Embryonic facial prominence (tissue), 1 donor: ENCODE data around the gene STX18.

ENCODE experiments used
- DNase-seq: peaks from one replicate; pipeline ENCODE4 v3.0.0-alpha.2; 2016; ENCODE audit errors: extremely low spot score

The STX18 gene

DNA sequence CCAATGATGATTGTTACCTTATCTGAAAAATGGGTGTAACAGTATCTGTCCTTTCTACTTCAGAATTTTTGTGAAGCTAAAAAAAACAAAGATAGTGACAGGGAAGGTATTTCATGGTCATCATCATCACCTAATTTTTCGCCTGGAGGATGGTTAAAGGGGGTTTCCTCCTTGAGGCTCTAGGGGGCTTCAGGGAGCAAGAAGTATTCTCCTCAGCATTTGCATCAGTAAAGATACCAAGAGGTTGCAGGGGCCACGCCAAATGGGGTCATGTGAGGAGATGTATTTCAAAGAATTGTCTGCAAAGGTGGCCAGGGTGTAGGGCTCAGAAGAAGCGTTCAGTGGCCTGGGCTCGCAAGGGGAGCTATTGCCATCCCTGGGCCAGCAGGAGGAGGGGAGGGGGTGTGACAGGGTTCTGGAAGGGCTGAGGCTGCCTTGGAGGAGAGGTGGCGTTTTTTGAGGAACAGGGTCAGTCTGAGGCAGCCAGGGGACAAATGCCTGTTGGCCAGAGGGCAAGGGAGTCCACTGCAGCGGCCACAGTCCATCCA lies 162.2 kb downstream of the STX18 start:
- no peak for DNase-seq

DNA sequence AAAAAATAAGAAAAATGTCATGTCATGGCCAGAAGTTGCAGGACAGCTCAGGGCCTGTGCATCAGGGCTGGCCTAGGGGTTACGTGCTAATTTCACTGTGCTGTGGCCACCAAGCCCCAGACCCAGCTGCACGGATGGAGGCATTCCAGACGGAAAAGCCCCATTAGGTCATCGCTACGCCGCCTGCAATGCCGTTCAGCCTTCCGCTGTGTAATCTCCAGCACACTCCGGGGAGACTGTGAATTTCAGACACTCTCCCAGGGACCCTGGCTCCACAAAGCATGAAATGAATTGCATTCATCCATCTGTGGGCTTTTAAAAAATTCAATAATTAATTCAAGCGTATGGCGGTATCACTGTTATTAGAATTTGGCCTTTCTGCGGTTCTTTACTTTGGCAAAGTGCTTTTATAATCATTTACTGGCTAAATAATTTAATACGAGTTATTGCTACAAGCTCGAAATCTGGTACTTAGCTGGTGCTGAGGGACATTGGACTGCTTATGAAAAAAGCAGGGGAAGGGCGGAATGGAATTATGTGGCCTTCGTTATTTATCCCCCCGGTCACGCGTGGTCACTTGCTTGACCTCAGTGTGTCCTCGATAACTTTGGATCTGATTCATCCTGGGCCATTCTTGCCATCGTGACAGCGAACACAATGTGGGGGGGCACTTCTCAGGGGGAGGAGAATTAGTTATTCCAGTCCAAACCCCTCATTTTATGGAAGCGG lies 164.0 kb downstream of the STX18 start:
- no peak for DNase-seq

DNA sequence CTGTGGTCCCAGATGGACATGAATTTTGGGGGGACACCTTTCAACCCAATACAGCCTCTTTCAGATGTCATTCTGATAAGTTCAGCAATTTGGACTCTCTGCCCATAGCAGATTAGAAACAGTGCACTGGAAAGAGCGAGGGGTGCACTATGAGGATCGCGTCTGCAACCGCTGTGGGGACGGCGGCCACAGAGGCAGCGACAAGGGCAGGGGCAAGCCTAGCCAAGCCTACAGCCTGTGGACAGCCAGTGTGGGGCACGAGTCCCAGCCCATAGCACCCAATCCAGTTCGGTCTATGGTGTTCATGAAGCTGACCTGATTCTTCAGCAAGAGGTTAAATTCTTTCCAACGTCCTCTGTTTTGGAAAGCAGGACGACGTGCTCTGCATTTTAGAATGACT lies 164.7 kb downstream of the STX18 start:
- no peak for DNase-seq

DNA sequence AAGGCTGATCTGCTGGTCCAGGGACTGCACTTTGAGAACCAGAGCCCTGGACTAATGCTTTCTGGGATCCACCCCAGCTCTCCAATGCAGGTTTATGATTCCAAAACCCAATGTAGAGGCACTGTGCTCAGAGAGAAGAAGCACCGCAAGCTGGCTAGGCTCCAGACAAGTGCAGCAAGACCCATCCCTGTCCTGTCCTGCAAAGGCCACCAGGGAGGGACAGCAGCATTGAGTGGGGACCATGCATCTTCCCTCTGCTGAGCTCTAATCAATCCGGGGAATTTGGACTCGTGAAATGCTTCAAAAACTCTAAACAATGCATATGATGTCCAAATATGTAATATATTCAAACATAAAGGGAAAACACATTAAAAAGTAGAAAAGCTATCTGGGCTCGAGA lies 165.8 kb downstream of the STX18 start:
- DNase-seq, result no peak

DNA sequence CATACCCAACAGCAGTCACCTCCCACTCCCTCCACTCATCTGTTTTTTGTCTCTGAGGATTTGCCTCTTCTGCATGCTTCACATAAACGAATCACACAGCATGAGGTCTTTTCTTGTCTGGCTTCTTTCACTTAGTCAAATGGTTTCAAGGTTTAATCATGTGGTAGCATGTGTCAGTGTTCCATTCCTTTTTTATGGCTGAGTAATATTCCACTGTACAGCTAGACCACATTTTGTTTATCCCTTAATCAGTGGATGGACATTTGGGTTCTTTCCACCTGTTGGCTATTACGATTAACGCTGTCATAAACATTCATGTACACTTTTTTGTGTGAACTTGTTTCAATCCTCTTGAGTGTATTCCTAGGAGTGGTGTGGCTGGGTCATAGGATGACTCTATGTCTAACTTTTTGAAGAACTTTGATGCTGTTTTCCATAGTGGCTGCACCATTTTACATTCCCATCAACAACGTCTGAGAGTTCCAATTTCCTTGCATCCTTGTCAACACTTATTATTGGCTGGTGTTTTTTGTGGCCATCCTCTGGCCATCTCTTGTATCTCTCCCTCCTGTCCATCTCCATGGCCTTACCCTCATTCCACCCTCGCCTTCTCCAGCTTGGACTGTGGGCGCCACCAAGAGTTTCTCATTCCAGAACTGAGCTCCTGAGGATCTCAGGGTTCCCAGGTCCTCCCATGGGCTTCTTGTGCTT lies 167.3 kb downstream of the STX18 start:
- DNase-seq, result no peak
